Measurements from ENCODE around the gene GBX1. TPM values are rescaled to one million over a fixed set of nuclear protein-coding genes. Genes with fewer than 3 reads are reported as not detected.

GBX1 gene
- 0.18 TPM in 1 of 5 replicates, not detected in the others for total RNA-seq (2022; extraction: Qiagen RNA extraction; ENCODE audit: low read depth)

GRCh38 chr7:151167197-151167961 is at the start of gene GBX1:
Gene GBX1 (minus strand): TSS chr7:151167694. CDS start chr7:151167548, 146 bp downstream.

DNA sequence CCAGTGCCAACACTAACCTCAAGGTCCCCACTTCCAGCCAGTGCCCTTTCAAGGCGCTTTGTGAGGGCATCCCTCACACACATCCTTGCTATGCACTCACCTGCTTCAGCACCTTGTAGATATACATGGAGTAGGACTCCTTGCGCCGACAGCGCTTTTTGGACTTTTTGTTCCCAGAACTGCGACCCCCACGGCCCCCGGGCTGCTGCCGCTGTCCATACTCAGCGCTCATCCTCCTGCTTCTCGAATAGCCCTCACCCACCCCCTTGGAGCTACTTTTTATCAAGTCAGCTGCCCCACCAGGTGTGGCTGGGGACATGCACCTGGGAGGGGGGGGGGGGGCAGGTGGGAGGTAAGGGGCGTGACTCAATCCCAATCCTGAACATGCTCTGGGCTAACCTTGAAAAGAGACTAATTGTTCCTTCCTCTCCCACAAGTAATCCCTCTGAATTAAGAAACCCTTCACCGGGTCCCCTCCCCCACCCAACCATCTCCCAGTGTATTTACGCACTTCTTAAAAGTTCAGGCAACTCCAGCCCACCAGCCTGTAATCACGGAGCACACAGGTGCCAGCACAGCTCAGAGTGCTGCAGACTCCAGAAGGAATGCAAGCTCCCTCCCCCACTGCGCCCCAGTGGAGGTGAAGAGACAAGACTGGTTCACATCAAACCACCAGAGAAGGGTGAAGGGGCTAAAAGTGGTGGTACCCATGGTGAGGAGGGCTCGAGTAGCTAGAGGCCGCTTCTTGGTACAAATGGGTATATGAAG is 42.8 kb upstream of the GBX1 start, which contains the start of gene H2BK1:
TSS of gene H2BK1 (minus strand) at position 402 of the 768 bp plus-strand sequence. CDS start at position 232, 170 bp downstream.

DNA sequence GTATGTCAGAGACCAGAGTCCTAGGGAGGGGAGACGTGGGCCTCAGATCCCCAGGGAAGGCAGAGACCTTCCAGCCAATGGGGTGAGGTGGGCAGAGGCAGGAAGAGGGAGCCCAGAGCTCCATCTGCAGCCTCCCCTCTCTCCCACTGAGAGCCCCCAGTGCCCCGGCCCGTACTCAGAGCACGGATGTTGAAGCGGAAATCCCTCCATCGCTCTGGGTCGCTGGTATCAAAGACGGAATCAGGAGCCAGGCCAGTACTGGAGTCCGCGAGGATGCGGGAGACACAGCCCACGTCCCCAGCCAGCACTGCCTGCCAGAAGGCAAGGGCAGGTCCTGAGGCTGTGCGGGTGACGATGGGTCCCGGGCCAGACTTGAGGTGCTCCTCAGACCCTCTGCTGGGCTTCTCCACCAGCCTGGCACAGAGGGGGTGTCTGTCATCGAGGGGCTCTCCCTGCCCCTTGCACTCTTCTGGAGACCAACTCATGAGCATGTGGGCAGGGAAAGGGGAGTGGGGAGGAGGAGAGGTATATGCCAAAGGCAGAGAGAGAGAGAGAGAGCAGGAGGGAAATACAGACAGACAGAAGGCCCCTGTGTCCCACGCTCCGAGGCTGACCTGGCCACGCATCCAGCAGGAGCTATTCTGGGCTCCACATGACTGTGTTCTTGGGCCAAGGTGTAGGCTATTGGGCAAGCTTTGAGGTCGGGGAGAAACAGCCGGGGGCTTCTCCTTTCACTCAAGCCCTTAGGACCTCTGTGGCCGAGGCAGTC is 19.3 kb upstream of the GBX1 start, which contains the start of gene ASB10:
TSS of gene ASB10 (minus strand) at position 611 of the 769 bp plus-strand sequence. CDS start at position 491, 120 bp downstream.

Other genes with a start within 250 kb of the GBX1 start
- gene KCNH2, start 189.4 kb downstream of the GBX1 start, total RNA-seq (2022; extraction: Qiagen RNA extraction; ENCODE audit: low read depth), result 0.35 to 0.51 TPM (median 0.44 TPM) in 5 replicates
- gene NOS3, start 176.7 kb downstream of the GBX1 start, total RNA-seq (2022; extraction: Qiagen RNA extraction; ENCODE audit: low read depth), result 0.17 to 0.49 TPM (median 0.26 TPM) in 5 replicates
- 0.14 to 0.84 TPM (median 0.60 TPM) in 5 replicates for gene ATG9B, start 143.2 kb downstream of the GBX1 start, total RNA-seq (2022; extraction: Qiagen RNA extraction; ENCODE audit: low read depth)
- 37.6 to 53.7 TPM (median 49.4 TPM) in 5 replicates for gene ABCB8, start 139.2 kb downstream of the GBX1 start, total RNA-seq (2022; extraction: Qiagen RNA extraction; ENCODE audit: low read depth)
- gene ASIC3, start 119.2 kb downstream of the GBX1 start, total RNA-seq (2022; extraction: Qiagen RNA extraction; ENCODE audit: low read depth), result 7.5 to 13.1 TPM (median 10.6 TPM) in 5 replicates
- 31.5 to 33.1 TPM (median 32.4 TPM) in 5 replicates for gene CDK5, start 109.8 kb downstream of the GBX1 start, total RNA-seq (2022; extraction: Qiagen RNA extraction; ENCODE audit: low read depth)
- 206 to 317 TPM (median 271 TPM) in 5 replicates for gene SLC4A2, start 108.1 kb downstream of the GBX1 start, total RNA-seq (2022; extraction: Qiagen RNA extraction; ENCODE audit: low read depth)
- 51.3 to 84.8 TPM (median 73.9 TPM) in 5 replicates for gene FASTK, start 86.9 kb downstream of the GBX1 start, total RNA-seq (2022; extraction: Qiagen RNA extraction; ENCODE audit: low read depth)
- 34.7 to 58.3 TPM (median 48.2 TPM) in 5 replicates for gene TMUB1, start 84.2 kb downstream of the GBX1 start, total RNA-seq (2022; extraction: Qiagen RNA extraction; ENCODE audit: low read depth)
- 62.0 to 72.4 TPM (median 67.1 TPM) in 5 replicates for gene AGAP3, start 81.2 kb downstream of the GBX1 start, total RNA-seq (2022; extraction: Qiagen RNA extraction; ENCODE audit: low read depth)
- gene ASB10, start 19.6 kb upstream of the GBX1 start, total RNA-seq (2022; extraction: Qiagen RNA extraction; ENCODE audit: low read depth), result not detected in 5 replicates
- not detected in 5 replicates for gene H2BK1, start 42.8 kb upstream of the GBX1 start, total RNA-seq (2022; extraction: Qiagen RNA extraction; ENCODE audit: low read depth)
- 65.3 to 71.7 TPM (median 70.5 TPM) in 5 replicates for gene ABCF2, start 59.5 kb upstream of the GBX1 start, total RNA-seq (2022; extraction: Qiagen RNA extraction; ENCODE audit: low read depth)
- gene CHPF2, start 64.8 kb upstream of the GBX1 start, total RNA-seq (2022; extraction: Qiagen RNA extraction; ENCODE audit: low read depth), result 43.2 to 52.5 TPM (median 47.1 TPM) in 5 replicates
- gene SMARCD3, start 81.0 kb upstream of the GBX1 start, total RNA-seq (2022; extraction: Qiagen RNA extraction; ENCODE audit: low read depth), result 7.9 to 12.4 TPM (median 10.5 TPM) in 5 replicates
- gene NUB1, start 174.1 kb upstream of the GBX1 start, total RNA-seq (2022; extraction: Qiagen RNA extraction; ENCODE audit: low read depth), result 36.4 to 41.6 TPM (median 39.4 TPM) in 5 replicates
- gene WDR86, start 242.3 kb upstream of the GBX1 start, total RNA-seq (2022; extraction: Qiagen RNA extraction; ENCODE audit: low read depth), result 0.07 to 0.20 TPM (median 0.13 TPM) in 4 of 5 replicates, not detected in the other